SU-DHL-6 (cell line): ENCODE results near the gene ZDHHC16.

Experiments
- CTCF ChIP-seq: fragments of 200-600 bp; sonication (generic); IDR thresholded peaks from one replicate; pipeline ENCODE4 v1.5.1; 2017; ENCODE audit warnings: antibody characterized with exemption, mild to moderate bottlenecking, low read length, moderate library complexity; ENCODE audit not compliant: insufficient read depth, poor library complexity, severe bottlenecking
- EZH2phosphoT487 ChIP-seq: fragments of 200-600 bp; sonication (generic), shearing (Covaris generic); conservative IDR thresholded peaks from 2 replicates; pipeline ENCODE4 v1.6.1; 2018; ENCODE audit warnings: mild to moderate bottlenecking, antibody characterized with exemption, low read length, moderate library complexity, mixed read lengths

- TF ChIP-seq EZH2phosphoT487: no peak
- no peak for TF ChIP-seq CTCF
These were observed 19.0 kb upstream of the ZDHHC16 start for GRCh38 chr10:97426776-97427570.
